Stimulated activated CD8-positive, alpha-beta memory T cell treated with anti-CD3 and anti-CD28 coated beads, Interleukin-15, amount 100 ng/mL, for 48 hours (primary cell): ENCODE results near the gene ATP6V0B.

ENCODE experiments used
- DNase-seq, 2 donors: peaks; one replicate each; pipeline ENCODE4 v3.0.0-alpha.2; 2020; ENCODE audit warnings: low read depth in 2 of 2

Gene ATP6V0B

GRCh38 chr1:44002606-44003157, 27.9 kb downstream of the ATP6V0B start:
- DNase-seq = no peak

- DNase-seq = no peak
Measured at GRCh38 chr1:44008259-44008658, 33.5 kb downstream of the ATP6V0B start.

DNA sequence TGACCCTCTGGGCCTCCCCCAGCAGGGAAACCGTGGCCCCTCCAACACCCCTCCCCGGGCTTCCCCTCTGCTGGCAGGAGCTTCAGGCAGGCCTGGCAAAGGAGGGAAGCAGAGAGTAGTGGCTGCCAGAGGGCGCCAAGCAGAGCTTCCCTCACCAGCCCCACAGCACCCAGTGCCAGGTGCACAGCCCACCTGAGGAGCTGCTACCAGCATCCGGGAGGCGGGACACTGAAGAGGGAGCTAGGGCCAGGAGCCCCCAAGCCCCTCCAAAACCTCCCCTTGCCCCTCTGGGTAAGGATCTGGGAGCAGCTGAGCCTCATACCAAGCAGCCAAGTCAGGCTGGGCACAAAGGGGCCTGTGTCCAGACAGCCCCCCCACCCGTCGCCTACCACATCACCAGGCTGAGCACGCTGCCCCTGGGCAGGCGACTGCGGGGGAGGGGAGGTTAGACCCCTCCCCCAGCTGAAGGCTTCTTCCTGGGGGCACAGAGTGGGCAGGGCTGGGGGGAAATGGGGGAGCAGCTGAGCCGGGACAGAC, 36.2 kb downstream of the ATP6V0B start:
- DNase-seq = no peak

DNA sequence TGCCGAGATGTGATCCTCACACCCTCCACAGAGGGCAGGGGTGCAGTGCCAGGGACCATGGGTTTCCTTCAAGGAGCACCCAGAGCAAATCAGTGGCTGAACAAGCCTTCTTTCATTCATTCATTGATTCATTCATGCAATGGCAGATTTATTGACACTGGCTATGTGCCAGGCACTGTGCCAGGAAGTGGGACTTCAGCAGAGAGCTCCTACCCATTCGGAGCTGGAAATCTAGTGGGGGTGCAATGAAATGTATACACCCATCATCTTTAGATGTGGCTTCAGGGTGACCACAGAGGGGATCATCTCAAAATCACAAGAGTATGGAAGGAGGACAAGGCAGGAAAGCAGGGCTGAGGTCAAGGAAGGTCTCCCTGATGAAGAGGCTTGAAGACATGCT, 37.6 kb downstream of the ATP6V0B start:
- no peak for DNase-seq

- DNase-seq = no peak
Measured at GRCh38 chr1:44012941-44013609, 38.3 kb downstream of the ATP6V0B start.

- no peak for DNase-seq
Measured at GRCh38 chr1:44013949-44014348, 39.2 kb downstream of the ATP6V0B start.

GRCh38 chr1:44014365-44015104, 39.8 kb downstream of the ATP6V0B start:
- no peak for DNase-seq

GRCh38 chr1:44015206-44015605, 40.4 kb downstream of the ATP6V0B start:
- no peak for DNase-seq

GRCh38 chr1:44016041-44016889, 41.5 kb downstream of the ATP6V0B start:
- DNase-seq = no peak

DNA sequence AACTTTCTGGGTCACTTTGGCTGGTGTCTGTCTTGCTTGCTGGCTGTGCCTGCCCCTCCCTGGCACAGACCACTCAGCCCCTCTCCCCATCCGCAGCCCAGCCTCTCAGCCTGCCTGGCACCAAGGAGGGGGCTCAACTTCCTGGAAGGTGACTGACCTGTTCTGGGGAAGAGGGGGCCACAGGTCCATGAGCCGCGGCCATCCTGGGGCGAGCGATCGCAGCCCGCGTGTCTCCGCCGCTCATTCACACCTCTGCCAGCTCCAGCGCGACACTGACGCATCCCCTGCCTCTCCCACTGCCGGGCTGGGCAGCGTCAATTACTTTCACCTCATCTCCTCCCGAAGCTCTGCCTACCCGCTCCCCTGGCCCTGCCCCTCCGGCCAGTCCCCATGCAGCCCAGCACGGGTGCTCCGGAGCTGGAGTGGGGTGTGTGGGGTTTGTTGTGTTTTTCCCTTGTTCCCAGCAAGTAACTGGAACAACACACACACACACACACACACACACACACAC, 42.2 kb downstream of the ATP6V0B start:
- no peak for DNase-seq

DNA sequence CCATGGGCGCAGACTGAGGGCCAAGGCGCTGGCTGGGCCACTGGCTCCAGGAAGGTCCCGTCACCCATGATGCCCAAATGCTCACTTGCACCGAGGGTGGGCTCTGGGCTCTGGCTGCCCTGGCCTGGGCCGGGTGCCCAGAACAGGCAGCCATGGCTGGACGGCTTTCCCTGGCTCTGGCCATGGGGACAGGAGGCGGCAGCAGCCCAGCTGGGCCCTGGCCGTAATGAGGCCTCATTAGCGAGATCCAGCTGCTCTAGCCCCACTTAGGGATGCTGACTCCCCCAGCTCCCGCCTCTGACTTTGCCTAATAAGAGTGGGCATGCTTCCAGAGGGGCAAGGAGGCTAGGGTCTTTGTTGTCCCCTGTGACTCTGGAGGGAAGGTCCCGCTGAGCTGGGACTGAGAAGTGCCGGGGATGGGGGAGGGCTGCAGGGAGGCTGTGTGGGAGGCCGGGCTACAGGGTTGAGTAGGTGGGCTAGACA, 44.7 kb downstream of the ATP6V0B start:
- DNase-seq = no peak

GRCh38 chr1:44020464-44020863, 45.7 kb downstream of the ATP6V0B start:
- DNase-seq = no peak

DNA sequence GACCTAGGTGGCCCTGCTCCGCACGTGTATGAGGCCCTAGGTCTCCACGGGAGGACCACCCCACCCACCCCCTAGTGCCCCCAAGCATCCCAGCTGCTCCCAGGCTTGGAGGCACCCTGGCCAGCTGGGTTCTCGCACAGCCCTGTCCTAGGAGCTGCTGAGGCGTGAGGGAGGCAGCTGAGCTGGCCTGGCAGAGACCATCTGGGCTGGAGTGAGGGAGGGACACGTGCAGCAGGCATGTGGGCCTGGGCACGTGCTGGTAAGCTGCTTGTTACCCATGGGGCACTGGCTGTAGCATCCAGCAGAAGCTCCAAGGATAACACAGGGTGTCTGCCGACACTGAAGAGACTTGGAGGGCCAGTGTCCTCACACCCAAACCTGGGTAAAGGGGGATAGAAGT, 46.4 kb downstream of the ATP6V0B start:
- no peak for DNase-seq

DNA sequence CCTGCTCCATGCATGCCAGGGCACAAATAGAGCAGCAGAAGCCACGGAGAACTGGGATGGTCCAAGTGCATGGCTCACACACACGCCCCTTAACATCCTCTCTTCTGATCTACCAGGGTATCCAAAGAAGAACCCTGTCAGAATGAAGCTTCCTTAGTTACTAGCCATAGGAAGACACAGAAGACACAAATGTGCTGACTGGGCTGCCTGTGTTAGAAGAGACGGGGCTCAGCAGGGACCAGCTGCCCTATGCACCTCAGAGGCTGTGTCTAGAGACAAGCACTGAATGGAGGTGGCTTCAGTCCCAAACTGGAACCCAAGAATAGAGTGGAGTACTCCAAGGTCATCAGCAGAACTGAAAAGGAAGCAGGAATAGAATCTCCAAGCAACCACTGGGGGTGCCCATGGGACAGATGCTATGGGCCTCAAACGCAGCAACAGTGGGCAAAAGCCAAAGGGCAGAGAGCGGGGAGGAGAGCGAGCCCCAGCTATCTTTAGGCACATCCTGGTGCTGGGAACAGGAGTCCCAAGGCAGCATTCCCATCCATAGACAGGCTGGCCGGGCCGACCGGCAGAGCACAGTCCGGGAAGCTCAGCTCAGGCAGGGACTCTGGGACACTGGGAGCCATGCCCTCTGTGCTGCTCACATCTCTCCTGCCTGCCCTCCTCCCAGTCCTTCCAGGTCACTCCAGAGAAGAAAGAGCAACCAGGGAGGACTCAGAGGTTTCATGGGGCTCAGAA, 47.0 kb downstream of the ATP6V0B start:
- DNase-seq = no peak

DNA sequence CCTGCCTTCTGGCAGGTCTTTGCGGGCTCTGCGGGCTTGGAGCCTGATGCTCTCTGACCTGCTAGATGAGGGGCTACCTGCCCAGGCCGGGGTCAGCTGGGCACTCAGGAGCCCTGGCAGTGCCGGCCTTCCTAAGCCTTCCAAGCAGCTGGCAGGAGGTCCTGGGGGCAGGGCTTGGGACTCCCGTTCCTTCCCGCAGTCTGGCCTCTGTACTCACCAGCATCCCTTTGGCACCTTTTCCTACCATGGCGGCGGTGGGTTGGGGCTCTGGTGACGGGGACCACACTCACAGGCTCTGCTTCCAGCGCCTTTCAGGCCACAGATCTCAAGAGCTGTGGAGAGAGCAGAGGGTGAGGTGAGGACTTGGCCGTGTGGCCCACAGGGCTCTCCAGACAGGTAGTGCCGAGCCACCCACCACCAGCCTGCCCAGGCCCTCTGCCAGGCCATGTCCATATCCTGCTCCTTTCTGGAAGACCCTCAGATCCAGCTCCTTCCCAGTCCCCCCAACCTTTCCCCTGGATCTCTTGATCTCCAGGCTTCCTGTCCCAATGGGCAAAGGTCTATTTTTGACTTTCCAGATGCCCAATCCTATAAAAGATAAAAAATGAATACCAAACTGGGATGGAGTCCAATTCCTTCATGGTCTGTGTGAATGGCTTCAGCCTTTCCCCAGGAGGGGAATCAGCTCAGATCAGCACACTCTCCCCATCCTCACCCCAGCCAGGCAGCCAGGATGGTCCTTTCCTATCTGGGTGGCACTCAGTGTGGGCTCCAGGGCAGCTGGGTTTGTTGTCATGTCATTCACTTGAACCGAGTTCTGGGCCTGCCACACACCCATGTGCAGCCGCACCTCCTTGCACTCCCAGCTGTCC, 49.5 kb downstream of the ATP6V0B start:
- DNase-seq = no peak

- DNase-seq = no peak
Measured at GRCh38 chr1:44024903-44025525, 50.3 kb downstream of the ATP6V0B start.

DNA sequence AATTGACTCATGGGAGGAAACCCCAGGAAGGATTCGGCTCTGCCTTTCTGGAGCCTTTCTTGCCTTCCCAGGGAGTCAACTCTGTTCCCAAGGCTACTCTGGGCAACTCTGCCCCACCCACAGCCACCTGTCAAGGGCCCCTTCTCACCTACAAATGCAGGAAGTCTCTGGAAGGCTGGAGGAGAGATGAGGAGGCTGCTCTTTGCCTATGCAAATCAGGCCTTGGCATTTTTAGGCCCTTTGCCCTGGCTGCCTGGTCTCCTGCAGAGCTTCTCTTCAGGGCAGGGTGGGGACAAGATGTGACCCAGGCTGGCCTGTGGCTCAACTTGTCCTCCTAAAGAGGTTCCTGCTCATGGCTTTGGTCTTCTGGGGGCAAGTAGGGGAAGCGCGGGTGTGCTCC, 51.1 kb downstream of the ATP6V0B start:
- no peak for DNase-seq

DNA sequence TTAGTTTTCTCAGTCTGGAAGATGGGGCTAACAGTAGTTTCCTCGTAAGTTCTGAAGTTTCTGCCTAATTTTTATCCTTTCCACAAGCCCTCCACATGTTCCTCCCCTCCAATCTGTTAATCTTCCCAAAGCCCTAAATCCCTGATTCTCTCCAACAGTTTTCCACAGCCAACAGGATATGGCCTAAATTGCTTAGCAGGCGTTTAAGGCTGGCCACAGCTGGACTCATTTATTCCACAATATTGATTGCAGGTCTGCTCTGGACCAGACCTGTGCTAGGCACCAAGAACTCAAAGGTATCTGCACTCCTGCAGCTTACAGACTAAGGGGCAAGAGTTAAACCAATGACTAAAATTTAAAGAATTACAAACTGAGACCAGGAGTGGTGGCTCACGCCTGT, 52.6 kb downstream of the ATP6V0B start:
- DNase-seq = no peak
